GM12872 (cell line): Measurements from ENCODE around the gene EEF1AKMT1.

Experiments used
- CTCF ChIP-seq: IDR thresholded peaks from 3 replicates; pipeline ENCODE4 v1.5.1; 2011; ENCODE audit warnings: low read depth, mild to moderate bottlenecking, low read length, moderate library complexity; ENCODE audit not compliant: insufficient read depth

Gene EEF1AKMT1

GRCh38 chr13:20702530-20702914 lies 71.2 kb downstream of the EEF1AKMT1 start:
- TF ChIP-seq CTCF: no peak

GRCh38 chr13:20701461-20701860 lies 72.3 kb downstream of the EEF1AKMT1 start:
- TF ChIP-seq CTCF: no peak

- TF ChIP-seq CTCF: no peak
Observed at GRCh38 chr13:20700288-20700687, 73.5 kb downstream of the EEF1AKMT1 start.

- TF ChIP-seq CTCF: no peak
Observed at GRCh38 chr13:20699715-20700114, 74.0 kb downstream of the EEF1AKMT1 start.

GRCh38 chr13:20696073-20696472 lies 77.7 kb downstream of the EEF1AKMT1 start:
- TF ChIP-seq CTCF: no peak

- TF ChIP-seq CTCF: no peak
Observed at GRCh38 chr13:20691616-20692015, 82.1 kb downstream of the EEF1AKMT1 start.

- no peak for TF ChIP-seq CTCF
Observed at GRCh38 chr13:20689291-20689690, 84.5 kb downstream of the EEF1AKMT1 start.
